H9 (cell line): ENCODE measurements around the gene LARP4B. TPM values are rescaled to one million over a fixed set of nuclear protein-coding genes. Genes with fewer than 3 reads are reported as not detected.

Experiments
- DNase-seq: peaks from one replicate; pipeline ENCODE4 v3.0.0-alpha.2; 2017
- H2AFZ ChIP-seq: one replicate; pipeline ENCODE4 v1.6.1; 2013; ENCODE audit warnings: mild to moderate bottlenecking, low read length, control low read depth, moderate library complexity
- H2AK5ac ChIP-seq: 2 replicates; pipeline ENCODE4 v1.6.1; 2013; ENCODE audit warnings: low read length, control low read depth, mixed read lengths; ENCODE audit not compliant: insufficient read length
- H2BK120ac ChIP-seq: one replicate; pipeline ENCODE4 v1.6.1; 2013; ENCODE audit warnings: low read depth, mild to moderate bottlenecking, low read length, control low read depth, inconsistent platforms; ENCODE audit not compliant: poor library complexity, severe bottlenecking
- H2BK12ac ChIP-seq: 2 replicates; pipeline ENCODE4 v1.6.1; 2013; ENCODE audit warnings: low read length, control low read depth, mixed read lengths, low read depth; ENCODE audit not compliant: insufficient read length
- H2BK15ac ChIP-seq: 2 replicates; pipeline ENCODE4 v1.6.1; 2013; ENCODE audit warnings: low read depth, low read length, control low read depth
- H2BK20ac ChIP-seq: one replicate; pipeline ENCODE4 v1.6.1; 2013; ENCODE audit warnings: low read depth, mild to moderate bottlenecking, low read length, control low read depth, inconsistent platforms; ENCODE audit not compliant: poor library complexity, severe bottlenecking
- H2BK5ac ChIP-seq: 2 replicates; pipeline ENCODE4 v1.6.1; 2013; ENCODE audit warnings: low read length, control low read depth, mixed read lengths; ENCODE audit not compliant: insufficient read length
- H3K14ac ChIP-seq: 2 replicates; pipeline ENCODE4 v1.6.1; 2013; ENCODE audit warnings: low read length, control low read depth; ENCODE audit not compliant: insufficient read depth
- H3K18ac ChIP-seq: 2 replicates; pipeline ENCODE4 v1.6.1; 2013; ENCODE audit warnings: low read depth, mild to moderate bottlenecking, mixed read lengths, low read length, control low read depth; ENCODE audit not compliant: insufficient read length
- H3K23ac ChIP-seq: 2 replicates; pipeline ENCODE4 v1.6.1; 2013; ENCODE audit warnings: low read length, control low read depth, mixed read lengths, low read depth; ENCODE audit not compliant: insufficient read length
- H3K23me2 ChIP-seq: 2 replicates; pipeline ENCODE4 v1.6.1; 2013; ENCODE audit warnings: low read depth, mild to moderate bottlenecking, mixed read lengths, low read length, control low read depth; ENCODE audit not compliant: insufficient read length, poor library complexity, severe bottlenecking
- H3K27ac ChIP-seq: 2 replicates; pipeline ENCODE4 v1.5.1; 2013; ENCODE audit warnings: low read length, control low read depth, mixed read lengths, low read depth; ENCODE audit not compliant: insufficient read length
- H3K27me3 ChIP-seq: 2 replicates; pipeline ENCODE4 v1.6.1; 2013; ENCODE audit warnings: low read length, control low read depth, inconsistent platforms; ENCODE audit not compliant: insufficient read depth
- H3K4ac ChIP-seq: 2 replicates; pipeline ENCODE4 v1.6.1; 2013; ENCODE audit warnings: low read depth, mild to moderate bottlenecking, control low read depth, inconsistent platforms, low read length, moderate library complexity
- H3K4me1 ChIP-seq: 2 replicates; pipeline ENCODE4 v1.6.1; 2013; ENCODE audit warnings: low read length, control low read depth, inconsistent platforms; ENCODE audit not compliant: insufficient read depth
- H3K4me2 ChIP-seq: 2 replicates; pipeline ENCODE4 v1.6.1; 2013; ENCODE audit warnings: low read length, control low read depth, mixed read lengths; ENCODE audit not compliant: insufficient read length, insufficient read depth
- H3K56ac ChIP-seq: 2 replicates; pipeline ENCODE4 v1.6.1; 2013; ENCODE audit warnings: low read depth, mild to moderate bottlenecking, mixed read lengths, low read length, control low read depth; ENCODE audit not compliant: insufficient read length
- H3K79me1 ChIP-seq: 2 replicates; pipeline ENCODE4 v1.6.1; 2013; ENCODE audit warnings: low read depth, mild to moderate bottlenecking, moderate library complexity, low read length, control low read depth, inconsistent platforms; ENCODE audit not compliant: insufficient read depth, poor library complexity, severe bottlenecking
- H3K79me2 ChIP-seq: 2 replicates; pipeline ENCODE4 v1.6.1; 2013; ENCODE audit warnings: low read length, control low read depth, inconsistent platforms; ENCODE audit not compliant: insufficient read depth
- H3K9ac ChIP-seq: 2 replicates; pipeline ENCODE4 v1.6.1; 2013; ENCODE audit warnings: low read length, control low read depth, mixed read lengths; ENCODE audit not compliant: insufficient read length; ENCODE audit errors: extremely low read depth
- H3K9me3 ChIP-seq: one replicate; pipeline ENCODE4 v1.6.1; 2013; ENCODE audit warnings: low read depth, low read length, inconsistent platforms; ENCODE audit not compliant: control insufficient read depth
- H3T11ph ChIP-seq: one replicate; pipeline ENCODE4 v1.6.1; 2013; ENCODE audit warnings: mild to moderate bottlenecking, low read length, control low read depth, inconsistent platforms
- H4K20me1 ChIP-seq: one replicate; pipeline ENCODE4 v1.6.1; 2013; ENCODE audit not compliant: control insufficient read depth, insufficient read length, insufficient read depth
- H4K5ac ChIP-seq: 2 replicates; pipeline ENCODE4 v1.6.1; 2013; ENCODE audit warnings: low read depth, mild to moderate bottlenecking, mixed read lengths, low read length, control low read depth; ENCODE audit not compliant: insufficient read length
- H4K8ac ChIP-seq: replicated peaks from 2 replicates; pipeline ENCODE4 v1.6.1; 2013; ENCODE audit warnings: low read length, control low read depth, mixed read lengths, low read depth; ENCODE audit not compliant: insufficient read length
- H4K91ac ChIP-seq: 2 replicates; pipeline ENCODE4 v1.6.1; 2013; ENCODE audit warnings: low read depth, mild to moderate bottlenecking, moderate library complexity, mixed read lengths, low read length, control low read depth; ENCODE audit not compliant: insufficient read length
- H3K27ac Mint-ChIP-seq, 3 experiments: 2 replicates in 2 of 3; 3 replicates in 1 of 3; pipeline ENCODE4 v1.8.0; 2020 to 2021; ENCODE audit warnings: mixed read lengths in 3 of 3, mild to moderate bottlenecking in 1 of 3, moderate library complexity in 1 of 3
- H3K27me3 Mint-ChIP-seq: 2 replicates; pipeline ENCODE4 v1.8.0; 2021; ENCODE audit warnings: low read depth, mild to moderate bottlenecking, moderate library complexity, mixed read lengths
- H3K36me3 Mint-ChIP-seq, 3 experiments: 2 replicates in 2 of 3; 3 replicates in 1 of 3; pipeline ENCODE4 v1.8.0; 2020 to 2021; ENCODE audit warnings: low read depth in 3 of 3, mixed read lengths in 3 of 3; ENCODE audit not compliant: insufficient read depth in 1 of 3
- H3K4me1 Mint-ChIP-seq, 2 experiments: 2 replicates each; pipeline ENCODE4 v1.8.0; 2020; ENCODE audit warnings: mixed read lengths in 2 of 2
- H3K4me3 Mint-ChIP-seq, 2 experiments: 2 replicates in 1 of 2; 3 replicates in 1 of 2; pipeline ENCODE4 v1.8.0; 2020 to 2021; ENCODE audit warnings: mild to moderate bottlenecking in 2 of 2, mixed read lengths in 2 of 2, moderate library complexity in 1 of 2
- H3K9me3 Mint-ChIP-seq, 2 experiments: 2 replicates in 1 of 2; 3 replicates in 1 of 2; pipeline ENCODE4 v1.8.0; 2020; ENCODE audit warnings: mild to moderate bottlenecking in 2 of 2, mixed read lengths in 2 of 2, moderate library complexity in 1 of 2
- WGBS: extraction: QIAGEN DNeasy Blood & Tissue Kit; methylation state at CpG from one replicate; pipeline ENCODE4 v1.1.7; 2013; ENCODE audit warnings: missing lambda C conversion rate, low lambda C conversion rate, mixed read lengths; ENCODE audit not compliant: insufficient read length; ENCODE audit errors: extremely low coverage; 5-methylcytosine and 5-hydroxymethylcytosine counted together
- total RNA-seq: library from RNA; stranded (reverse); gene quantifications from 2 replicates; pipeline ENCODE4 v1.2.1, GENCODE V29; 2021
- TF ChIP-seq, protein P1 (sequence below): fragments of 200-600 bp; sonication (generic); conservative IDR thresholded peaks from 3 replicates; pipeline ENCODE4 v1.8.0; 2021; ENCODE audit warnings: antibody characterized with exemption, mild to moderate bottlenecking

The LARP4B gene
- total RNA-seq, 1 experiment from 2014 or later = 88.9 TPM

GRCh38 chr10:829241-829640 is 102.3 kb downstream of the LARP4B start:
- Mint-ChIP-seq H3K36me3 (peaks cover 18 to 72% (median 59%) of the 10 kb centered on the region in 3 experiments), H3K27ac (no peak overlapping the region)
- no peaks in the 10 kb centered on the region for H3K27me3 ChIP-seq

More at GRCh38 chr10:829241-829640, 102.3 kb downstream of the LARP4B start:
- Histone ChIP-seq H3K79me2 (no peaks in the 10 kb centered on the region), H2BK12ac (no peak overlapping the region), H3T11ph (no peak overlapping the region), H3K9me3 (no peaks in the 10 kb centered on the region), H3K9ac (no peak overlapping the region), H3K23ac (no peak overlapping the region), H3K27ac (no peak overlapping the region), H4K8ac (no peak overlapping the region), H3K4me1 (no peaks in the 10 kb centered on the region), H2BK5ac (no peak overlapping the region), H2AK5ac (no peak overlapping the region), H3K18ac (no peak overlapping the region), H2BK120ac (no peak overlapping the region), H3K23me2 (no peaks in the 10 kb centered on the region), H2BK15ac (no peak overlapping the region), H4K5ac (no peak overlapping the region), H2BK20ac (no peak overlapping the region), H3K14ac (no peak overlapping the region), H4K20me1 (no peaks in the 10 kb centered on the region), H3K79me1 (no peaks in the 10 kb centered on the region), H3K4me2 (no peak overlapping the region), H4K91ac (no peak overlapping the region), H2AFZ (no peak overlapping the region), H3K56ac (no peak overlapping the region), H3K4ac (no peak overlapping the region)
- no peak overlapping the region for H3K4me3 Mint-ChIP-seq
- WGBS = no CpG with 5 or more reads among the region's 10 CpGs
- H3K27me3 Mint-ChIP-seq = no peaks in the 10 kb centered on the region; the same call in 1 of the 2 replicates
- TF ChIP-seq, protein P1, sequence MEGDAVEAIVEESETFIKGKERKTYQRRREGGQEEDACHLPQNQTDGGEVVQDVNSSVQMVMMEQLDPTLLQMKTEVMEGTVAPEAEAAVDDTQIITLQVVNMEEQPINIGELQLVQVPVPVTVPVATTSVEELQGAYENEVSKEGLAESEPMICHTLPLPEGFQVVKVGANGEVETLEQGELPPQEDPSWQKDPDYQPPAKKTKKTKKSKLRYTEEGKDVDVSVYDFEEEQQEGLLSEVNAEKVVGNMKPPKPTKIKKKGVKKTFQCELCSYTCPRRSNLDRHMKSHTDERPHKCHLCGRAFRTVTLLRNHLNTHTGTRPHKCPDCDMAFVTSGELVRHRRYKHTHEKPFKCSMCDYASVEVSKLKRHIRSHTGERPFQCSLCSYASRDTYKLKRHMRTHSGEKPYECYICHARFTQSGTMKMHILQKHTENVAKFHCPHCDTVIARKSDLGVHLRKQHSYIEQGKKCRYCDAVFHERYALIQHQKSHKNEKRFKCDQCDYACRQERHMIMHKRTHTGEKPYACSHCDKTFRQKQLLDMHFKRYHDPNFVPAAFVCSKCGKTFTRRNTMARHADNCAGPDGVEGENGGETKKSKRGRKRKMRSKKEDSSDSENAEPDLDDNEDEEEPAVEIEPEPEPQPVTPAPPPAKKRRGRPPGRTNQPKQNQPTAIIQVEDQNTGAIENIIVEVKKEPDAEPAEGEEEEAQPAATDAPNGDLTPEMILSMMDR = no peak
- peaks cover 0 to 3% of the 10 kb centered on the region in 2 experiments; a peak in 2 of 4 replicates for H3K4me1 Mint-ChIP-seq
- no peaks in the 10 kb centered on the region for H3K9me3 Mint-ChIP-seq
- no peak for DNase-seq
